HepG2 (cell line): Measurements from ENCODE around the gene RMRP. TPM values are rescaled to one million over a fixed set of nuclear protein-coding genes. Genes with fewer than 3 reads are reported as not detected.

Experiments
- ATF7-NPFF ChIP-seq: sonication (generic); formaldehyde crosslinking; IDR thresholded peaks from 2 replicates; pipeline ENCODE4 v1.8.1; 2023; ENCODE audit warnings: mild to moderate bottlenecking, low read depth, missing genetic modification reagents, moderate library complexity
- BHLHE40 ChIP-seq: IDR thresholded peaks from 2 replicates; pipeline ENCODE4 v1.6.1; 2011; ENCODE audit warnings: low read length, improper control_type of control experiment
- CEBPG ChIP-seq: IDR thresholded peaks from 2 replicates; pipeline ENCODE4 v1.6.1; 2016
- ELF3 ChIP-seq: IDR thresholded peaks from 2 replicates; pipeline ENCODE4 v1.6.1; 2016; ENCODE audit warnings: missing genetic modification reagents, missing compliant biosample characterization
- JARID2 ChIP-seq: sonication (generic); formaldehyde crosslinking; IDR thresholded peaks from 2 replicates; pipeline ENCODE4 v1.8.1; 2023; ENCODE audit warnings: missing genetic modification reagents, inconsistent platforms; ENCODE audit not compliant: insufficient replicate concordance
- MTA1 ChIP-seq: sonication (generic); formaldehyde crosslinking; IDR thresholded peaks from 2 replicates; pipeline ENCODE4 v1.4.0; 2020; ENCODE audit warnings: missing genetic modification reagents, mild to moderate bottlenecking, borderline replicate concordance
- MXI1 ChIP-seq: IDR thresholded peaks from 3 replicates; pipeline ENCODE4 v1.6.1; 2012; ENCODE audit warnings: low read depth, low read length, inconsistent platforms, borderline replicate concordance
- NCOA1 ChIP-seq: sonication (generic); formaldehyde crosslinking; IDR thresholded peaks from 2 replicates; pipeline ENCODE4 v1.9.0; 2021; ENCODE audit warnings: missing genetic modification reagents
- NCOA2 ChIP-seq: sonication (generic); formaldehyde crosslinking; IDR thresholded peaks from 2 replicates; pipeline ENCODE4 v1.8.0; 2022; ENCODE audit warnings: inconsistent platforms
- NR2F1 ChIP-seq, 2 experiments: fragments of 450-650 bp in 1 of 2; formaldehyde crosslinking in 1 of 2; IDR thresholded peaks; 2 replicates each; pipeline versions ENCODE4 v1.5.0 to v1.6.1; 2016 to 2020; ENCODE audit warnings: mild to moderate bottlenecking in 1 of 2, missing compliant biosample characterization in 1 of 2, missing genetic modification reagents in 1 of 2, moderate library complexity in 1 of 2
- PCBP1 ChIP-seq: fragments of 200-400 bp; formaldehyde crosslinking; IDR thresholded peaks from 2 replicates; pipeline ENCODE4 v1.6.1; 2017; ENCODE audit warnings: mild to moderate bottlenecking, low read depth, low read length, borderline replicate concordance
- REST ChIP-seq, 2 experiments: IDR thresholded peaks; 2 replicates each; pipeline ENCODE4 v1.6.1; 2011 to 2012; ENCODE audit warnings: low read length in 2 of 2, borderline replicate concordance in 1 of 2, low read depth in 1 of 2, mild to moderate bottlenecking in 1 of 2, moderate library complexity in 1 of 2
- RFX3 ChIP-seq: IDR thresholded peaks from 2 replicates; pipeline ENCODE4 v1.6.1; 2016; ENCODE audit warnings: missing biosample characterization, missing genetic modification reagents
- SETDB1 ChIP-seq: sonication (generic); formaldehyde crosslinking; IDR thresholded peaks from 2 replicates; pipeline ENCODE4 v1.5.1; 2020; ENCODE audit warnings: missing genetic modification reagents, mild to moderate bottlenecking, borderline replicate concordance
- ZBTB42 ChIP-seq: sonication (generic); formaldehyde crosslinking; IDR thresholded peaks from 2 replicates; pipeline ENCODE4 v1.5.0; 2020; ENCODE audit warnings: mild to moderate bottlenecking, missing genetic modification reagents
- ZBTB44 ChIP-seq: sonication (generic); formaldehyde crosslinking; IDR thresholded peaks from 2 replicates; pipeline ENCODE4 v1.4.0; 2020; ENCODE audit warnings: missing genetic modification reagents
- ZNF160 ChIP-seq: sonication (generic); formaldehyde crosslinking; IDR thresholded peaks from 2 replicates; pipeline ENCODE4 v1.8.0; 2022; ENCODE audit warnings: mild to moderate bottlenecking, inconsistent platforms, missing genetic modification reagents
- ZNF441 ChIP-seq: sonication (generic); formaldehyde crosslinking; IDR thresholded peaks from 2 replicates; pipeline ENCODE4 v1.7.0; 2021; ENCODE audit warnings: missing genetic modification reagents, borderline replicate concordance
- ZNF530 ChIP-seq: sonication (generic); formaldehyde crosslinking; IDR thresholded peaks from 2 replicates; pipeline ENCODE4 v1.5.0; 2020; ENCODE audit warnings: low read depth, mild to moderate bottlenecking, missing genetic modification reagents
- ZNF687 ChIP-seq: sonication (generic); formaldehyde crosslinking; IDR thresholded peaks from 2 replicates; pipeline ENCODE4 v1.5.1; 2020; ENCODE audit warnings: mild to moderate bottlenecking, missing genetic modification reagents, moderate library complexity
- polyA plus RNA-seq, 8 experiments: library from polyadenylated mRNA; depleted of rRNA in 3 of 8; stranded (reverse) in 7 of 8; unstranded in 1 of 8; fragments of >200 nt; fragmentation: Illumina TruSeq in 4 of 8; extraction: Trizol in 4 of 8; gene quantifications; 2 replicates each; pipeline versions ENCODE4 v1.2.1 to v1.2.3, GENCODE V29; 2011 to 2016; ENCODE audit warnings: low read depth in 4 of 8, missing spikeins in 1 of 8, mixed read lengths in 1 of 8; ENCODE audit not compliant: insufficient read depth in 1 of 8
- total RNA-seq, 5 experiments: library from RNA; depleted of rRNA; stranded (reverse); fragments of >200 nt; fragmentation: Illumina TruSeq; extraction: Trizol; gene quantifications; 2 replicates each; pipeline ENCODE4 v1.2.3, GENCODE V29; 2016; ENCODE audit warnings: low read depth in 1 of 5

Gene RMRP
- total and polyA plus RNA-seq, 2 of the 13 experiments (the other 11 are each of a cell fraction or from before 2014, with no cell fraction given) = 51.4 to 4,025 TPM

- peak; percentile 86 for TF ChIP-seq ZNF687 (CRISPR knock-in tag)
- no peak for TF ChIP-seq NR2F1 (CRISPR knock-in tag; IDR thresholded peaks at IDR 0.05)
- no peak; the same call in 1 of the 2 replicates for TF ChIP-seq ZNF160 (CRISPR knock-in tag)
- peak; percentile 67; the same call in 1 of the 3 replicates for TF ChIP-seq MXI1
- no peak for TF ChIP-seq ZBTB44 (CRISPR knock-in tag)
- TF ChIP-seq PCBP1 = 0 out of 2 replicates have a peak, but pooled peaks have one; percentile 65
- no peak for TF ChIP-seq REST (IDR thresholded peaks at IDR 0.05; ENCODE audit: borderline replicate concordance in 1 of 2, low read depth in 1 of 2, low read length in 2 of 2)
- peak; percentile 24; the same call in 1 of the 2 replicates for TF ChIP-seq CEBPG (CRISPR knock-in tag)
- no peak for TF ChIP-seq BHLHE40
- peak; percentile 49 for TF ChIP-seq JARID2 (CRISPR knock-in tag)
- no peak for TF ChIP-seq ZBTB42
- TF ChIP-seq MTA1 (CRISPR knock-in tag) = no peak
- TF ChIP-seq ELF3 (CRISPR knock-in tag) = 0 out of 2 replicates have a peak, but pooled peaks have one; percentile 30
- peak; percentile 79; the same call in 1 of the 2 replicates for TF ChIP-seq ATF7-NPFF
- no peak for TF ChIP-seq NCOA2 (CRISPR knock-in tag)
- no peak for TF ChIP-seq RFX3 (CRISPR knock-in tag)
- no peak for TF ChIP-seq NCOA1 (CRISPR knock-in tag)
- TF ChIP-seq ZNF530 (CRISPR knock-in tag) = no peak
- TF ChIP-seq ZNF441 = 0 out of 2 replicates have a peak, but pooled peaks have one; percentile 41
- TF ChIP-seq SETDB1 = no peak
Observed at GRCh38 chr9:35646533-35647265, 11.1 kb downstream of the RMRP start (continued).
